GM23338 (cell line): ENCODE measurements around the gene COL6A3.

Experiments used
- CREB1 ChIP-seq: fragments of 250-450 bp; sonication (Bioruptor Pico); IDR thresholded peaks from 2 replicates; pipeline ENCODE4 v1.5.0; 2020; ENCODE audit warnings: low read depth, mild to moderate bottlenecking, moderate library complexity
- CTCF ChIP-seq, 2 experiments: fragments of 200-600 bp in 1 of 2; sonication (generic) in 1 of 2; conservative IDR thresholded peaks; 2 replicates each; pipeline versions ENCODE4 v1.5.1 to v1.6.1; 2016 to 2017; ENCODE audit warnings: antibody characterized with exemption in 2 of 2, low read depth in 2 of 2, mild to moderate bottlenecking in 2 of 2, moderate library complexity in 1 of 2
- EZH2 ChIP-seq: fragments of 200-600 bp; sonication (generic); IDR thresholded peaks from one replicate; pipeline ENCODE4 v1.8.0; 2017; ENCODE audit warnings: antibody characterized with exemption, mild to moderate bottlenecking, low read depth; ENCODE audit not compliant: unreplicated experiment
- EZH2phosphoT487 ChIP-seq: fragments of 200-600 bp; sonication (generic); IDR thresholded peaks from one replicate; pipeline ENCODE4 v1.8.1; 2018; ENCODE audit warnings: antibody characterized with exemption; ENCODE audit not compliant: unreplicated experiment
- JUNB ChIP-seq: IDR thresholded peaks from one replicate; pipeline ENCODE4 v1.6.1; 2016; ENCODE audit warnings: antibody characterized with exemption; ENCODE audit not compliant: unreplicated experiment
- POLR2AphosphoS5 ChIP-seq: IDR thresholded peaks from 2 replicates; pipeline ENCODE4 v1.6.1; 2016; ENCODE audit warnings: antibody characterized with exemption, low read depth
- STAT1 ChIP-seq: IDR thresholded peaks from one replicate; pipeline ENCODE4 v1.6.1; 2016; ENCODE audit warnings: antibody characterized with exemption; ENCODE audit not compliant: unreplicated experiment
- ZNF331 ChIP-seq: fragments of 250-450 bp; sonication (Bioruptor Pico); IDR thresholded peaks from 2 replicates; pipeline ENCODE4 v1.5.0; 2020; ENCODE audit warnings: low read depth, mild to moderate bottlenecking, moderate library complexity
- TF ChIP-seq, protein P1 (sequence below): IDR thresholded peaks from one replicate; pipeline ENCODE4 v1.6.1; 2018; ENCODE audit warnings: antibody characterized with exemption; ENCODE audit not compliant: unreplicated experiment

GRCh38 chr2:237413777-237414661 lies at the start of gene COL6A3:
- TF ChIP-seq EZH2 (no peak), CTCF (conservative IDR thresholded peaks at IDR 0.05; ENCODE audit: low read depth in 2 of 2) (no peak), CREB1 (CRISPR knock-in tag) (no peak), POLR2AphosphoS5 (no peak), JUNB (no peak), EZH2phosphoT487 (no peak), STAT1 (no peak), ZNF331 (no peak)
- TF ChIP-seq, protein P1, sequence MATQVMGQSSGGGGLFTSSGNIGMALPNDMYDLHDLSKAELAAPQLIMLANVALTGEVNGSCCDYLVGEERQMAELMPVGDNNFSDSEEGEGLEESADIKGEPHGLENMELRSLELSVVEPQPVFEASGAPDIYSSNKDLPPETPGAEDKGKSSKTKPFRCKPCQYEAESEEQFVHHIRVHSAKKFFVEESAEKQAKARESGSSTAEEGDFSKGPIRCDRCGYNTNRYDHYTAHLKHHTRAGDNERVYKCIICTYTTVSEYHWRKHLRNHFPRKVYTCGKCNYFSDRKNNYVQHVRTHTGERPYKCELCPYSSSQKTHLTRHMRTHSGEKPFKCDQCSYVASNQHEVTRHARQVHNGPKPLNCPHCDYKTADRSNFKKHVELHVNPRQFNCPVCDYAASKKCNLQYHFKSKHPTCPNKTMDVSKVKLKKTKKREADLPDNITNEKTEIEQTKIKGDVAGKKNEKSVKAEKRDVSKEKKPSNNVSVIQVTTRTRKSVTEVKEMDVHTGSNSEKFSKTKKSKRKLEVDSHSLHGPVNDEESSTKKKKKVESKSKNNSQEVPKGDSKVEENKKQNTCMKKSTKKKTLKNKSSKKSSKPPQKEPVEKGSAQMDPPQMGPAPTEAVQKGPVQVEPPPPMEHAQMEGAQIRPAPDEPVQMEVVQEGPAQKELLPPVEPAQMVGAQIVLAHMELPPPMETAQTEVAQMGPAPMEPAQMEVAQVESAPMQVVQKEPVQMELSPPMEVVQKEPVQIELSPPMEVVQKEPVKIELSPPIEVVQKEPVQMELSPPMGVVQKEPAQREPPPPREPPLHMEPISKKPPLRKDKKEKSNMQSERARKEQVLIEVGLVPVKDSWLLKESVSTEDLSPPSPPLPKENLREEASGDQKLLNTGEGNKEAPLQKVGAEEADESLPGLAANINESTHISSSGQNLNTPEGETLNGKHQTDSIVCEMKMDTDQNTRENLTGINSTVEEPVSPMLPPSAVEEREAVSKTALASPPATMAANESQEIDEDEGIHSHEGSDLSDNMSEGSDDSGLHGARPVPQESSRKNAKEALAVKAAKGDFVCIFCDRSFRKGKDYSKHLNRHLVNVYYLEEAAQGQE: no peak
